Inflammatory macrophage treated with lipopolysaccharide for 4 hours (primary cell): ENCODE data around the gene IL4.
A peak's percentile ranks its signal among the peaks of the same experiment; 100 is the strongest.

Experiments used
- DNase-seq: peaks from one replicate; pipeline ENCODE4 v3.0.0-alpha.2; 2020

IL4 gene

GRCh38 chr5:132704875-132705274, 31.1 kb downstream of the IL4 start:
- no peak for DNase-seq

DNA sequence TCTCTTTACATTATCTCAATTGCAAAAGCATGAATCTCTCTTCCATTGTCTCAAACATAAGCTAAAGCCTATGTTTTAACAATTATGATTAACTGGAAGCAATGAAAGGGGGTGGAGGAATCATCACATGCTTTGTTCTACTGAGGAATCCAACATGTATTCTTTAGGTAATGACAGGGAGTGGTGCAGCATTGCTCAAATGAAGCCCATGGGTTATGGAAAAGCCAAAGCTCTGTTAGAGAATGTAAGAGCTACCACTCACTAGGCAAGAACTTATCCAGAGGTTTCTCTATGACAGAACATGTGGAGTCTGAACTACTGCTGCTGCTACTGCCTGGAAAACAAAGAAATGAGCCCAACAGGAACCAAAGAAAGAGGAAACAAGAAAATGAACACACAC, 34.9 kb downstream of the IL4 start:
- no peak for DNase-seq

DNA sequence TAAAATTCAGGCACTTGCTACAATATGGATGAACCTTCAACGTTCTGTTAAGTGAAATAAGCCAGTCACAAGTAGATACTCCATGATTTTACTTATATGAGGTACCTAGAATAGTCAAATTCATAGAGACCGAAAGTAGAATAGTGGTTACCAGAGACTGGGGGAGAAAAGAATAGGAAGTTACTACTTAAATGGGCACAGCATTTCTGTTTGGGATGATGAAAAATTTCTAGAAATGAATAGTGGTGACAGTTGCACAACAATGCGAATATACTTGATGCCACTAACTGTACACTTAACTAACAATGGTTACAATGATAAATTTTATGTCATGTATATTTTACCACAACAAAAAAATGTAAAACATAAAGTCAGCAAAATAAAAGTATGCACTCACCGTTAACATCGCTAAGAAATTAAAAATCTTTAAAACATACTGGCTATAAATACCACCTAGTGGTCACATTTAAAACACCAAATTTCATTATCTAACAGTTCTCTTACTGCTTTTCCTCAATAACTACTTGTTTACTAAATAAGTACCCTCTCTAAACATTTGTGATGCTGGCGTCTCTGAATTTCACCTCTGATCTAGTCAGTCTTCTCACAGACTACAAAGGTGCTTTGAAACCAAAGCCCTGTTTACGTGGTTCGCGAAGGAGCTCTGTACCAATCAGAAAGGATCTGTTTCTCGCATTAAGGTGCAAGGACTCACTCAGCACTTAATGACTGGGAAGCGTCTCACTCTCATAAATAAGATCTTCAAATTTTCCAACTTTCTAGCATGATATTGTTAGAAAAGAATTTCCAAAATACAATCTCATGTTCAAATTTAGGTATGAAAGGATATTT, 40.9 kb downstream of the IL4 start:
- peak; percentile 4 for DNase-seq

DNA sequence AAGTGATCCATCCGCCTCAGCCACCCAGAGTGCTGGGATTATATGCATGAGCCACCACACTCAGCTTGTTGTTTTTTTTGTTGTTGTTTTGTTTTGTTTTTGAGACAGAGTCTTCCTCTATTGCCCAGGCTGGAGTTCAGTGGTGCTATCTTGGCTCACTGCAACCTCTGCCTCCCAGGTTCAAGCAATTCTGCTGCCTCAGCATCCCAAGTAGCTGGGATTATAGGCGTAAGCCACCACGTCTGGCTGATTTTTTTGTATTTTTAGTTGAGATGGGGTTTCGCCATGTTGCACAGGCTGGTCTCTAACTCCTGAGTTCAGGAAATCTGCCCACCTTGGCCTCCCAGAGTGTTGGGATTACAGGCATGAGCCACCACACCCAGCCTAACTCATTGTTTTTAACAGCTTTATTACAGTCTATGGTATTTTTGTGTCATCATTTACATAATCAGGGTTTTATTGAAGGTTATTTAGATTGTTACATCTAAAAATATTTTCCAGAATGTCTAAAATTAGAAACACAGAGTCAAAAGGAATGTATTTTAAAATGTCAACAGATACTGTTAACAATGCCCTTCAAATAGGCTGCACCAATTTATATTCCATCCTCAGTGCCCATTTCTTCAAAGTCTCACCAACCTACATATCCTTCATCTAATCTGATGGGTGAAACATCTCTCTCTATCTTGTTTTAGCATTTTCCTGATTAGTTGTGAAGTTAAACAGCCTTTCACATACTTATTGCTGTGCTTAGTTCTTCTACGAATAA, 44.9 kb downstream of the IL4 start:
- no peak for DNase-seq

DNA sequence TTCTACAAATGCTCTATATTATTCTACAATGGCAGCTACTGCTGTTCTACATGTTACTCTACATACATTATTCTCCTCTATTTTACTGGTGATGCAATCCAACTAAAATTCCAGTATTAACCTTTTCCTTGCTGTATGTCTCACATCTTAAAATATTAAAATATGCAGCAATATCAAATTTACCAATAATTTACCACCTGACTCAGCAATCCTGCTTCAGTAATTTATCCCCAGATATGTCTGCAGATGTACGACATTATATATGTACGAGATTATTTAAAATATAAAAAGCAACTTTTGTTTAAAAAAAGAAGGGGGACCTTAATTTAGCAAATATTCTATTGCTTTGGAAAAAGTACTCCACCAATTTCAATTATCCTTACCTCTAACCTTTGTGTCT, 52.0 kb downstream of the IL4 start:
- no peak for DNase-seq

DNA sequence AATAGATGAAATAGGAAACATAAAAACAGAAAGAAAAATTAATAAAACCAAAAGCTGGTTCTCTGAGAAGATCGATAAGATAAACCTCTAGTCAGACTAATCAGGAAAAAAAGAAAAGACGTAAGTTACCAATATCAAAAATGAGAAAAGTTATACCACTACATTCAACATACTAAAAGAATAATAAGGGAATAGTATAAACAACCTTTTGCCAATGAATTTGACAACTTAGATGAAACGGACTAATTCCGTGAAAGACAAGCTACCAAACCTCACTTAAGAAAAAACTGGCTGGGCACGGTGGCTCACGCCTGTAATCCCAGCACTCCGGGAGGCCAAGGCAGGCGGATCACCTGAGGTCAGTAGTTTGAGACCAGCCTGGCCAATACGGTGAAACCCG, 56.1 kb downstream of the IL4 start:
- no peak for DNase-seq
